HG02885 (cell line): ENCODE data around the gene CIDEC.

Source experiments
- ATAC-seq: cut with Tn5 transposase; IDR thresholded peaks from one replicate; pipeline ENCODE4 v1.9.1; 2021; ENCODE audit warnings: mild to moderate bottlenecking; ENCODE audit not compliant: unreplicated experiment, poor library complexity

The CIDEC gene

DNA sequence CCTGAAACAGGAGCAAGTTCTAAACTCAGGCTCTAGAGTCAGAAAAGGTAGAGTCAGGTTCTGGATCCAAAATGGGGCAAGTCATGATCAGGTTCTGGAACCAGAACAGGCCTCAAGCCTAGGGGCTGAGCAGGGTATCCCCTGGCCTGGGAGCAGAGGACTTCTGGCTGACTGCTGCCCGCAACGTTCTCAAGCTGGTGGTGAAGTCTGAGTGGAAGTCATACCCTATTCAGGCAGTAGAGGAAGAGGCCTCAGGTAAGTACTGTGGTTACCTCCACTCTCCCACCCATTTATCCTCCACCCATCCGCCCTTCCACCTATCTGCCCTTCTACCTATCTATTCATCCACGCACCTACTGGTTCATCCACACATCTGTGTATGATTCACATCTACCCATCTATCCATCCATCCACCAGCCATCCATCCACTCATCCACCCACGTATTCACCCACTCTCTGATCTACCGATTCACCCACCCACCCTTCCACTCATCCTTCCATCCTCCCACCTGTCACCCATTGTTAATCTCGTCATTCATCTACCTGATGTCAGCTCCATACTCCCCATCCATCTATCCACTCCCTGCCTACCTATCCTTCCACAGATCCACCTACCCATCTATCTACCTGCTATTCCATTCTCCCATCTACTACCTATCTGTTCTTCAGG is 61.3 kb downstream of the CIDEC start:
- no peak for ATAC-seq

DNA sequence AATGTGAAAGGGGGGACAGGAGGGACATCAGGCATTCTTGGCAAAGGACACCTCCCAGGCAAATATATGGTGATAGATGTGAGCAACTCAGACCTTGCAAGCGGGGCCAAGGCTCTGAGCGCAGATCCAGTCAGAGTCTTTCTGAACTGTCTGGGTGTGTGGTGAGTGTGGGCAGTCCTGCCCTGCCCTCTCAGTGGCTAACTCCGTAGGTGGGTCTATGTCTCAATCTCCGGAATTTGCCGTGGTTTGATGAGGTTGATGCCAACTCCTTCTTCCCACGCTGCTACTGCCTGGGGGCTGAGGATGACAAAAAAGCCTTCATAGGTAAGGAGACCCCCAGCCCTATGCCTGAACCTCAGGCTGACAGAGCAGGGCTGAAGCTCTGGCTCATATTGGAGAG is 62.6 kb downstream of the CIDEC start:
- ATAC-seq = no peak
